ENCODE data around the gene TRPM2. TPM values are rescaled to one million over a fixed set of nuclear protein-coding genes. Genes with fewer than 3 reads are reported as not detected.

The TRPM2 gene
- total and polyA plus RNA-seq, 4 experiments from 2014 or later: 0.37 to 1.7 (median 1.3) TPM; not detected in 1

DNA sequence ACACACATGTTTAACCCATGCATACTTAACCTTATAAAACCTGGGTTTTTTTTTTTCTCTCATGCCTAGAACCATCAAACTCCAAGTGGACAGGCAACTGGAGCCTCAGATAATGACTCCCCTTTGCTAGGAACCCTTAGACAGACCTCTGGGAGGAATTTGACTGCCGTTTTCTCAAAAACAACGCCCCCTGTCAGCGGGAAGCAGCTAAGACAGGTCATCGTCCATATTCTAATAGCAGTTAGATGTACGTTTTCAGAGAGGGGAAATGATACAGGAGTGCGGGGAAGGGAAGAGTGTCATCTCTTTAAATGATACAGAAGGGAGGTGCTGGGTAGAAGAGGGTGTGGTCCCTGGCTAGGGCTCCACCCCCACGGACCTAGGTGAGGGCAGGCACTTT is 136.5 kb downstream of the TRPM2 start:
- Mint-ChIP-seq H3K36me3 (peaks cover 0 to 5% of the 10 kb centered on the region in 2 donors), H3K4me3 (no peak overlapping the region), H3K27ac (no peak overlapping the region), H3K9me3 (peaks cover 0 to 20% (median 14%) of the 10 kb centered on the region in 8 donors), H3K27me3 (peaks cover 7 to 8% of the 10 kb centered on the region in 2 donors), H3K4me1 (peaks cover 0 to 4% (median 2%) of the 10 kb centered on the region in 4 donors)
- intact Hi-C loops (cut with micrococcal nuclease): no loop called here
- Histone ChIP-seq H3K9me3 (ENCODE audit: control insufficient read depth in 1 of 2, low read length in 2 of 2) (peaks cover 0 to 13% of the 10 kb centered on the region in 2 donors), H3K4me3 (ENCODE audit: low read length in 2 of 2) (no peak overlapping the region), H3K4me1 (ENCODE audit: insufficient read depth, low read length) (no peaks in the 10 kb centered on the region), H3K36me3 (ENCODE audit: insufficient read depth, low read length) (no peaks in the 10 kb centered on the region), H3K27ac (ENCODE audit: low read depth, low read length) (no peak overlapping the region), H3K27me3 (ENCODE audit: insufficient read depth, low read length) (no peaks in the 10 kb centered on the region)
- CTCF ChIA-PET (ENCODE audit: partially characterized antibody): no interaction called here
- DNase-seq: no peak
- POLR2A ChIA-PET (ENCODE audit: partially characterized antibody): no interaction called here

DNA sequence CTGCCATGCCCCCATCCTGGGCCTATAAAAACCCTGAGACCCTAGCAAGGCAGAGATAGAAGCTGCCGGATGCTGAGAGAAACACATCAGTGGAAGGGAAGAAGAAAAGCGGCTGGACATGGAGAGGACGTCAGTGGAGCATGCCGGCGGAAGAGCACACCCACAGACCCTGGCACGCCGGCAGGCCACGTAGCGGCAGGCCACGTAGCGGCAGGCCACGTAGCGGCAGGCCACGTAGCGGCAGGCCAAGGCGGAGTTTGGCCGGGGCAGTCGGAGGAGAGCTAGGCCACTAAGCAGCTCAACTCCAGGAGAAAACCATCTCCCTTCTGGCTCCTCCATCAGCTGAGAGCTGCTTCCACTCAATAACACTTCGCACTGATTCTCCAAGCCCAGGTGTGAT is 137.0 kb downstream of the TRPM2 start:
- intact Hi-C loops (cut with micrococcal nuclease): no loop called here
- Mint-ChIP-seq H3K9me3 (peaks cover 0 to 20% (median 14%) of the 10 kb centered on the region in 8 donors), H3K4me3 (no peak overlapping the region), H3K27me3 (peaks cover 9 to 11% of the 10 kb centered on the region in 2 donors), H3K36me3 (peaks cover 0 to 7% of the 10 kb centered on the region in 2 donors), H3K4me1 (peaks cover 0 to 4% (median 1%) of the 10 kb centered on the region in 4 donors), H3K27ac (no peak overlapping the region)
- Histone ChIP-seq H3K27me3 (ENCODE audit: insufficient read depth, low read length) (no peaks in the 10 kb centered on the region), H3K36me3 (ENCODE audit: insufficient read depth, low read length) (no peaks in the 10 kb centered on the region), H3K27ac (ENCODE audit: low read depth, low read length) (no peak overlapping the region), H3K4me3 (ENCODE audit: low read length in 2 of 2) (no peak overlapping the region), H3K4me1 (ENCODE audit: insufficient read depth, low read length) (no peaks in the 10 kb centered on the region), H3K9me3 (ENCODE audit: control insufficient read depth in 1 of 2, low read length in 2 of 2) (peaks cover 0 to 13% of the 10 kb centered on the region in 2 donors)
- DNase-seq: no peak
- ChIA-PET CTCF (ENCODE audit: partially characterized antibody) (no interaction called here), POLR2A (ENCODE audit: partially characterized antibody) (no interaction called here)

DNA sequence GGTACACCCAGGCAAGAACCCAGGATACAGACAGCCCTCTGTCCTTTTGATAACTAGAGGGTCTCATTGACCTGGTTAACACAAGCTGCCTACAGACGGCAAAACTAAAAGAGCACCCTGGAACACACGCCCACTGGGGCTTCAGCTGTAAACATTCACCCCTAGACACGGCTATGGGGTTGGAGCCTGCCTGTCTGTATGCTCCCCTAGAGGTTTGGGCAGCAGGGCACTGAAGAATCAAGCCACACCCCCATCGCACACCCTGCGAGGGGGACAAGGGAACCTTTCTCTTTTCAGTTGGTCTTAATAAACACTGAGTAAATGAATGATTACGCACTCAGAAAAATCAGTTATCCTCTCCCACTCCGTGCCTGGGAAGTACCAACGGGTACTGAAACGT is 137.4 kb downstream of the TRPM2 start:
- Histone ChIP-seq H3K36me3 (ENCODE audit: insufficient read depth, low read length) (no peaks in the 10 kb centered on the region), H3K4me1 (ENCODE audit: insufficient read depth, low read length) (no peaks in the 10 kb centered on the region), H3K27me3 (ENCODE audit: insufficient read depth, low read length) (no peaks in the 10 kb centered on the region), H3K27ac (ENCODE audit: low read depth, low read length) (no peak overlapping the region), H3K4me3 (ENCODE audit: low read length in 2 of 2) (no peak overlapping the region), H3K9me3 (ENCODE audit: control insufficient read depth in 1 of 2, low read length in 2 of 2) (peaks cover 0 to 13% of the 10 kb centered on the region in 2 donors)
- DNase-seq: no peak
- ChIA-PET CTCF (ENCODE audit: partially characterized antibody) (interaction anchor here (1.5 kb wide), 1 partner anchor 20 kb away, joined by 4 read pairs; no protein-coding TSS in a partner anchor), POLR2A (ENCODE audit: partially characterized antibody) (no interaction called here)
- no peak overlapping the region for H3K27ac Mint-ChIP-seq
- no peak overlapping the region for H3K4me3 Mint-ChIP-seq
- peaks cover 0 to 4% (median 1%) of the 10 kb centered on the region in 4 donors for H3K4me1 Mint-ChIP-seq
- intact Hi-C loops (cut with micrococcal nuclease): no loop called here
- H3K36me3 Mint-ChIP-seq: peaks cover 0 to 9% of the 10 kb centered on the region in 2 donors
- peaks cover 0 to 20% (median 14%) of the 10 kb centered on the region in 8 donors for H3K9me3 Mint-ChIP-seq
- peaks cover 12 to 15% of the 10 kb centered on the region in 2 donors for H3K27me3 Mint-ChIP-seq

Other genes with a start within 250 kb of the TRPM2 start
- gene PWP2, start 246.2 kb upstream of the TRPM2 start, total RNA-seq: 10 to 100 TPM; 27.2 to 28.2 TPM
- 10 to 100 TPM in 1 of 2 donors, under 1 TPM in 1; 0.35 to 13.9 TPM for gene PWP2, start 246.2 kb upstream of the TRPM2 start, polyA plus RNA-seq
- gene GATD3, start 219.9 kb upstream of the TRPM2 start, total RNA-seq: 10 to 100 TPM; 55.6 to 56.6 TPM
- 10 to 100 TPM; 10.9 to 48.9 TPM for gene GATD3, start 219.9 kb upstream of the TRPM2 start, polyA plus RNA-seq
- gene ICOSLG, start 112.7 kb upstream of the TRPM2 start, total RNA-seq: 1 to 10 TPM; 4.2 to 4.9 TPM
- gene ICOSLG, start 112.7 kb upstream of the TRPM2 start, polyA plus RNA-seq: 1 to 10 TPM; 1.0 to 4.1 TPM
- not detected for gene DNMT3L, start 91.7 kb upstream of the TRPM2 start, total RNA-seq
- gene DNMT3L, start 91.7 kb upstream of the TRPM2 start, polyA plus RNA-seq: not detected
- not detected for gene AIRE, start 67.7 kb upstream of the TRPM2 start, total RNA-seq
- 1 to 10 TPM in 1 of 2 donors, under 1 TPM in 1; 0.32 to 2.3 TPM for gene AIRE, start 67.7 kb upstream of the TRPM2 start, polyA plus RNA-seq
- gene PFKL, start 53.6 kb upstream of the TRPM2 start, total RNA-seq: 100 to 1,000 TPM; 143 to 145 TPM
- 100 to 1,000 TPM; 132 to 134 TPM for gene PFKL, start 53.6 kb upstream of the TRPM2 start, polyA plus RNA-seq
- gene CFAP410, start 14.2 kb upstream of the TRPM2 start, total RNA-seq: 10 to 100 TPM; 51.7 to 55.2 TPM
- gene CFAP410, start 14.2 kb upstream of the TRPM2 start, polyA plus RNA-seq: 10 to 100 TPM; 20.1 to 32.4 TPM
- gene LRRC3, start 101.9 kb downstream of the TRPM2 start, total RNA-seq: 1 to 10 TPM; 1.4 to 1.5 TPM
- under 1 TPM; 0.11 to 0.61 TPM for gene LRRC3, start 101.9 kb downstream of the TRPM2 start, polyA plus RNA-seq
- gene KRTAP10-1, start 186.6 kb downstream of the TRPM2 start, total RNA-seq: not detected
- not detected for gene KRTAP10-1, start 186.6 kb downstream of the TRPM2 start, polyA plus RNA-seq
- not detected for gene KRTAP10-2, start 197.9 kb downstream of the TRPM2 start, total RNA-seq
- gene KRTAP10-2, start 197.9 kb downstream of the TRPM2 start, polyA plus RNA-seq: not detected
- not detected for gene KRTAP10-3, start 205.2 kb downstream of the TRPM2 start, total RNA-seq
- not detected for gene KRTAP10-3, start 205.2 kb downstream of the TRPM2 start, polyA plus RNA-seq
- not detected for gene KRTAP10-4, start 220.1 kb downstream of the TRPM2 start, total RNA-seq
- gene KRTAP10-4, start 220.1 kb downstream of the TRPM2 start, polyA plus RNA-seq: not detected
- not detected for gene KRTAP10-5, start 227.0 kb downstream of the TRPM2 start, total RNA-seq
- not detected for gene KRTAP10-5, start 227.0 kb downstream of the TRPM2 start, polyA plus RNA-seq
- not detected for gene KRTAP10-6, start 238.9 kb downstream of the TRPM2 start, total RNA-seq
- not detected for gene KRTAP10-6, start 238.9 kb downstream of the TRPM2 start, polyA plus RNA-seq
- gene KRTAP10-7, start 247.0 kb downstream of the TRPM2 start, total RNA-seq: not detected
- not detected for gene KRTAP10-7, start 247.0 kb downstream of the TRPM2 start, polyA plus RNA-seq